HFFc6 (cell line): ENCODE results near the gene ESPNL. TPM values are rescaled to one million over a fixed set of nuclear protein-coding genes. Genes with fewer than 3 reads are reported as not detected.
A peak's percentile ranks its signal among the peaks of the same experiment; 100 is the strongest.

ENCODE experiments used
- DNase-seq: peaks from one replicate; pipeline ENCODE4 v3.0.0-alpha.2; 2018
- H3K27ac Mint-ChIP-seq: 2 replicates; pipeline ENCODE4 v1.8.0; 2020; ENCODE audit warnings: mild to moderate bottlenecking, mixed read lengths
- H3K27me3 Mint-ChIP-seq: 2 replicates; pipeline ENCODE4 v1.8.0; 2021; ENCODE audit warnings: mild to moderate bottlenecking, moderate library complexity, mixed read lengths; ENCODE audit not compliant: insufficient read depth
- H3K36me3 Mint-ChIP-seq: 2 replicates; pipeline ENCODE4 v1.8.0; 2021; ENCODE audit warnings: low read depth, mixed read lengths
- H3K4me1 Mint-ChIP-seq: 2 replicates; pipeline ENCODE4 v1.8.0; 2020; ENCODE audit warnings: low read depth, mixed read lengths
- H3K4me3 Mint-ChIP-seq: 2 replicates; pipeline ENCODE4 v1.8.0; 2020; ENCODE audit warnings: mild to moderate bottlenecking, moderate library complexity, mixed read lengths
- H3K9me3 Mint-ChIP-seq: 2 replicates; pipeline ENCODE4 v1.8.0; 2020; ENCODE audit warnings: mild to moderate bottlenecking, mixed read lengths
- CTCF ChIP-seq: fragments of 200-600 bp; sonication (generic); IDR thresholded peaks from 2 replicates; pipeline ENCODE4 v1.5.0; 2021; ENCODE audit warnings: antibody characterized with exemption, mild to moderate bottlenecking
- total RNA-seq, 6 experiments: library from RNA; stranded (reverse); fragmentation: NEBNext Ultra II Directional; extraction: Animal tissue kit (Norgen Biotek cat#: 25700); gene quantifications; 2 replicates in 1 of 6; 3 replicates in 5 of 6; pipeline ENCODE4 v1.2.3, GENCODE V29; 2021

The ESPNL gene
- total RNA-seq, 6 experiments from 2014 or later, result 1.0 to 3.0 (median 2.6) TPM

DNA sequence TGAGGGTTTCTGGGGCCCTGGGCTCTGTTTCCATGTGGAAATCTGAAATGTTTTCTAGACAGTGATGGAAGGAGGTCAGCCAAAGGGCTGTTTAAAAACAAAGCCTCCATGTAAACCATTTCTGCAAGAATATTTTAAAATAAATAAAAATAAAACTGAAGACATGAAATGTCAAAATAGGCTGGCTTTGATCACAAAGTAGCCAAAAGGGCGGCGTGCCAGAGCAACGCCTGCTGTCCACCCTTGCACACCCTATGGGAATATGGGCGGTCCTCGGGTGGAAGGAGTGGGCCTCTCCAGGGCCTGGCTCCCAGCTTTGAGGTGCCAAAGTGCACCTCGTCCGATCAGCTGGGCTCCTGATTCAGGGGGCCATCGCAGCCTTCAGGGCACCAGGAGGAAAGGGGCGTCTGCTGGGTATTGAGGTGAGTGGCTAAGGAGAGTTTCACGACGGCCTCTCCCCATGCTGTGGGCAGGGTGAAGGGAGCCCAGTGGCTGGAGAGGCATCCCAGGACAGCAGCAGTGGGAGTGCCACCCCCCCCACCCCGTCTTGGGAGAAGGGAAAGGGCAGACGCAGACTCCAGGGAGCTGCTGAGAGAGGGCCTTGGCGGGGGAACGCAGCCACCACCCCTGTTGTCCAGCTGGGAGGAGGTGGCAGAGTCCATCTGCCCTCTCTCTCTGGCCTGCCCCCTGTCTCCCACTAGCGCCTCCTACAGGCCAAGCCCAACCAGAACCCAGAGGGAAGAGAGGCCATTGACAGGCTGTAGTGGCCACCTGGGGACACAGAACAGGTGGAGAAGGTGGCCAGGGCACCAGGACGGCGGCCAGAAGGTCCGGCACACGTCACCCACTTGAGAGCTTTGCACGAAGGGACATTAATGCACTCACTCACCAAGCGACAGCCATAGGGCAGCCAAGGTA lies 52.9 kb downstream of the ESPNL start:
- H3K27ac Mint-ChIP-seq, result no peak overlapping the region
- H3K9me3 Mint-ChIP-seq, result no peaks in the 10 kb centered on the region; the same call in 1 of the 2 replicates
- peak; percentile 52 for TF ChIP-seq CTCF
- H3K4me1 Mint-ChIP-seq, result peaks cover 10% of the 10 kb centered on the region
- no peaks in the 10 kb centered on the region for H3K27me3 Mint-ChIP-seq
- no peak overlapping the region for H3K4me3 Mint-ChIP-seq
- no peak for DNase-seq
- H3K36me3 Mint-ChIP-seq, result no peaks in the 10 kb centered on the region

DNA sequence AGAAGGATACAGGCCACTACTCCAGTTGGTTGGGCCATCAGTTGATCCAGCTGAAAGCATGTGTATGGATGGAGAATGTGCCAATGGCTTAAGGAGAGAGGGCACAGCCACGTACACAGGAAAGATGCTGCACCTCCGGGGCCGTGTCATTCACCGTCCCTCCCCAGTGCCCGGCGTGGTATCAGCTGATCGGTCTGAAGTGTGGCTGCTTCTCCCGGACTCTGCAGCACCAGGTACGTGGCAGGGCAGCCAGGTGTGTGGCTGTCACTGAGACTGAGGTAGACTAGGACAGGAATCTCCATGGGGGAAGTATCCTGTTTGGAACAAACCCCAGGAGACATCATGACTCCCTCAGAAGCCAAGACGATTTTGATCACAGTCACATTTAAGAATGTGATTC lies 54.4 kb downstream of the ESPNL start:
- Mint-ChIP-seq H3K27me3 (no peaks in the 10 kb centered on the region), H3K36me3 (no peaks in the 10 kb centered on the region)
- TF ChIP-seq CTCF, result no peak

DNA sequence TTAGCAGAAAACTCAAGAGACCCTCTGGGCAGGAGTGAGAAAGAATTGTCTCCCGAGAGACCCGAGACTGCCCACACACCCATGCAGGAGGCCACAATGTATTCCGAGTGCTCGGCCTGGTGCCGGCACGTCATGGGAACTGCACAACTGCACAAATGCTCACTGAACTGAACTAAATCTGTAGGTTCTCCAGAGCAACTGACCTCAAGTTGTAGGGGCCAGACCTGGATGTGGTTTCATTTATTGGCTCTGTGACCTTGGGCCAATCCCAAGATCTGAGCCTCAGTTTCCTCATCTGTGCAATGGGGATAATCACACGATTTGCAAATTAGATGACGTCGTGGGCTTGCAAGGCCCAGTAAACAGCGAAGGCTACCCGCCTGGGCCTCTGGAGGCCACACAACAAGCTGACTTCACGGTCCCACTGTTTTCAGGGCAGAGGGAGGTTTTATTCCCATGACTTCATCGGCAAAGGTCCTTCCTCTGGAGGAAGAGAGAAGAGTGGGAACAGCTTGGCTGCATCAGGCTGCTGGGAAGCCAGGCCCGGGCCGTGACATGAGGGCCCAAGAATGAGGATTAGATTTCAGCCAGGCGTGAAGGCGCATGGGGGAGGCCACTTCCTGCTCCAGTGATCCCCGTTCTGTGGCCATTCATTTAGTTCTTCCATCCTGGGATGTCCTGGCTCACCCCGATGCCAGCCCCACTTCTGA lies 55.1 kb downstream of the ESPNL start:
- H3K27ac Mint-ChIP-seq, result peak overlapping the region; percentile 82
- no peak for TF ChIP-seq CTCF
- no peak overlapping the region for H3K4me3 Mint-ChIP-seq
- DNase-seq, result no peak
- no peaks in the 10 kb centered on the region; the same call in 1 of the 2 replicates for H3K9me3 Mint-ChIP-seq
- peaks cover 10% of the 10 kb centered on the region for H3K4me1 Mint-ChIP-seq
- no peaks in the 10 kb centered on the region for H3K27me3 Mint-ChIP-seq
- no peaks in the 10 kb centered on the region for H3K36me3 Mint-ChIP-seq

More for the DNA sequence above, 54.4 kb downstream of the ESPNL start:
- no peak overlapping the region for H3K4me3 Mint-ChIP-seq
- no peak for DNase-seq
- H3K27ac Mint-ChIP-seq, result no peak overlapping the region
- H3K4me1 Mint-ChIP-seq, result peaks cover 10% of the 10 kb centered on the region
- H3K9me3 Mint-ChIP-seq, result no peaks in the 10 kb centered on the region; the same call in 1 of the 2 replicates

DNA sequence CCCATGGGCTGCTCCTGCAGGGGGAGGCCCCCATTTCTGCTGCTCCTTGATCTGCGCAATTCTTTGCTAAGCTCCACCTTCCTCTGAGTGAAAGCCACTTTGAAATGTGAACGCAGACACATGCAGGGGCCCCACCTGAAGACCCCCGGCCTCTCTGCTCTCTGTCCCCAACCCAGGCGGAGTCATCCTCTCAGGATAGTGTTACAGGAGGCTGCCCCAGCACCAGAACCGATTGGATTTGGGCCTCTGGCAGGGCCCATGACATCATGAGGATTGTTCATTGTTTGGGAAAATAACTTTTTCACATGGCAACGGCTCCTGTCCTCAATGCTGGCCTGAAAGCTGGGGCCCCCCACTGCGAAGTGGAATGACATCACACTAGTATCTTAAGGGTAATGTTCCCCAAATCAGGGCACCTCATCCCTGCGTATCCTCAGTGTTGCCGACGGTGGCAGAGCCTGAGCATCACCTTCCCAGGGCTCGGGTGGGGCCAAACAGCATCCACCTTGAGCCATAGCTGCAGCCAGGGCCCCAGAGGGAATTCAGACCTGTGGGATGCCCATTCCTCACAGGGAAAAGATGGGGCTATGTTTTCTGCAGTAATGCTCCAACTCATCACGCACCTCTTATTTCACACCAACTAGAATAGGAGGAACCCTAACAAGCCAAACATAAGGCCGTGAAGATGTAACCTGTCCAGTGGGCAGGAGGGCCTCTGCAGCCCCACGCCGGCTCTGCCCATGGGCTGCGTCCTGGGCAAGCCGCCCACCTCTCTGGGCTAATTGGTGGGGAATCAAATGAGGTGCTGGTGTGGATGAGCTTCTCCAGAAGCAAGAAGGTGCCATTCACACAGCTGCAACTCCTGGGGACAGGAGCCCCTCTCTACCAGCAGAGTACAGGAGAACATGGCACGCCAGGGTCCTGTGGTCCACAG lies 55.9 kb downstream of the ESPNL start:
- TF ChIP-seq CTCF, result no peak
- no peaks in the 10 kb centered on the region for H3K36me3 Mint-ChIP-seq
- peaks cover 10% of the 10 kb centered on the region for H3K4me1 Mint-ChIP-seq
- H3K9me3 Mint-ChIP-seq, result no peaks in the 10 kb centered on the region; the same call in 1 of the 2 replicates
- DNase-seq, result no peak
- no peaks in the 10 kb centered on the region for H3K27me3 Mint-ChIP-seq
- H3K27ac Mint-ChIP-seq, result peak overlapping the region; percentile 82
- no peak overlapping the region for H3K4me3 Mint-ChIP-seq

DNA sequence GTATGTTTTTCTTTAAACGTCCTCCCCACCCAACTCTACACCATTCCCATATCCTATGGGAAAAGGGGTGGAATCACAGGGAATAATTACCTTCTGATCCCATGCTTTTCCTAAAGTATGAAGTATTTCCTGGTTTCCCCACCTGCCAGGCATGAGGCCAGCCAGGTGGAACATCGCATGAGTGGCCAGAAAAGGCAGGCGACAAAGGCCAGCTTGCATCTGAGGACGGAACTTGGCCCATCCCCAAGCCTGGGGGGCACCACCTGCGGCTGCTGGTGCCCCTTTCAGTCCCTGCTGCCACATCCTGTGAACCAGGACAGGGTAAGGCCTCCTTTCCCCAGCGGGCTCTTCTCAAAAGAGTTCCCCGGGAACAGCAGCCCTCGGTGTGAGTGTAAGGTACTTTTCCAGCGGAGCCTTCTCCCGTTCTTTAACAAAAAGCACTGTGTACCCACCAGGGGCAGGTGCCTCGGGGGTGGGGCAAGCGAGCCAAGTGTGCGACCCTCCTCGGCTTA lies 57.4 kb downstream of the ESPNL start:
- no peak overlapping the region for H3K27ac Mint-ChIP-seq
- H3K27me3 Mint-ChIP-seq, result no peaks in the 10 kb centered on the region; the same call in 1 of the 2 replicates
- H3K4me1 Mint-ChIP-seq, result peaks cover 10% of the 10 kb centered on the region
- H3K36me3 Mint-ChIP-seq, result no peaks in the 10 kb centered on the region
- TF ChIP-seq CTCF, result no peak
- no peaks in the 10 kb centered on the region; the same call in 1 of the 2 replicates for H3K9me3 Mint-ChIP-seq
- no peak for DNase-seq
- no peak overlapping the region for H3K4me3 Mint-ChIP-seq
